ENCODE results near the gene DHX35. TPM values are rescaled to one million over a fixed set of nuclear protein-coding genes. Genes with fewer than 3 reads are reported as not detected.

DHX35 gene
- total RNA-seq, 1 experiment from 2014 or later, result 19.8 TPM

- in situ Hi-C loops (cut with HindIII; ENCODE audit: low sequenced_read_pairs), result no loop called here
- DNase-seq (ENCODE audit: low spot score), result no peak
Observed at GRCh38 chr20:39010496-39010895, 48.4 kb downstream of the DHX35 start.

DNA sequence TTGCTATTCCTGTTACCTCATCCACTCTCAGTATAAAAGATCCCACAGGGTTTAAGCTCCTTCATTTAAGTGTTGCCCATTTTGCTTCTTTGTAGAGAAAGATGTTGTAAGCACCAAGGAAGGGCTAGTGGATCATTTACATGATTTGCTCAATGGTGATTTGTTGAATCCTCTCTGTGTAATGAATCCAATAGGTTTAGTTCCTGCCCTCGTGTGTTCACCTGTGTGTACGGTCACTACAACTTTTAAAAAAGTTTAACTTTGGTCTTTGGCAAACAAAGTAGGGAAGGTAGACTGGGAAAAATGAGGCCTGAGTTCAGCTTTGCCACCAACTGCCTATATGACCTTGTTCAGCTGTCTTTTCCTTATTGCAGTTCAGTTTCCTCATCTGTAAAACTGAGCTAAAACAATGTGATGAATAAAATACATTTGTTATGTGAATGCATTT, 51.5 kb downstream of the DHX35 start:
- in situ Hi-C loops (cut with HindIII; ENCODE audit: low sequenced_read_pairs), result no loop called here
- DNase-seq (ENCODE audit: low spot score), result no peak

DNA sequence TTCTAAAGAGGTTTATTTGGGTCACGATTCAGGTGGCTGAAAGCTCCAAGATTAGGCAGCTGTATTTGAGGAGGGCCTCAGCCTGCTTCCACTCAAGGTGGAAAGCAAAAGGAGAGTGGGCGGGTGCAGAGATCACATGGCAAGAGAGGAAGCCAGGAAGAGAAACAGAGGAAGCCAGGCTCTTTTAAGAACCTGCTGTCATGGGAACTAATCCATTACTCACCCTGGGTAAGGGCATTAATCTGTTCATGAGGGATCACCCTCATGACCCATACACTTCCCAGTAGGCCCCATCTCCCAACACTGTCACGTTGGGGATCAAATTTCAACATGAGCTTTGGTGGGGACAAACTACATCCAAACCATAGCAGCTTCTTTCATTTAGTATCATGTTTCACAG, 53.9 kb downstream of the DHX35 start:
- DNase-seq (ENCODE audit: low spot score), result no peak
- in situ Hi-C loops (cut with HindIII; ENCODE audit: low sequenced_read_pairs), result no loop called here

GRCh38 chr20:39016506-39016905, 54.4 kb downstream of the DHX35 start:
- in situ Hi-C loops (cut with HindIII; ENCODE audit: low sequenced_read_pairs), result no loop called here
- DNase-seq (ENCODE audit: low spot score), result no peak

DNA sequence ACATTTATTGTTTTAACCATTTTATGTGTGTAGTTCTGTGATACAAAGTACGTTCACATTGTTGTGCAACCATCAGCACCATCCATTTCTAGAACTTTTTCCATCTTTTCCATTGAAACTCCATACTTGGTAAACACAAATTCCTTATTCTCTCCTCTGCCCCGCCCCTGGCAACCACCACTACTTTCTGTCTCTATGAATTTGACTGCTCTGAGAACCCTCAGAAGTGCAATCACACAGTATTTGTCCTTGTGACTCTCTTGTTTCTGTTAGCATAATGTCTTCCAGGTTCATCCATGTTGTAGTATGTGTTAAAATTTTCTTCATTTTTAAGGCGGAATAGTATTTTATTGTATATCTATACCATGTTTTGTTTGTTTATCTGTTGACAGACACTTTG, 56.9 kb downstream of the DHX35 start:
- in situ Hi-C loops (cut with HindIII; ENCODE audit: low sequenced_read_pairs), result no loop called here
- DNase-seq (ENCODE audit: low spot score), result no peak

GRCh38 chr20:39019805-39020325, 57.7 kb downstream of the DHX35 start:
- no peak for DNase-seq (ENCODE audit: low spot score)
- in situ Hi-C loops (cut with HindIII; ENCODE audit: low sequenced_read_pairs), result no loop called here

DNA sequence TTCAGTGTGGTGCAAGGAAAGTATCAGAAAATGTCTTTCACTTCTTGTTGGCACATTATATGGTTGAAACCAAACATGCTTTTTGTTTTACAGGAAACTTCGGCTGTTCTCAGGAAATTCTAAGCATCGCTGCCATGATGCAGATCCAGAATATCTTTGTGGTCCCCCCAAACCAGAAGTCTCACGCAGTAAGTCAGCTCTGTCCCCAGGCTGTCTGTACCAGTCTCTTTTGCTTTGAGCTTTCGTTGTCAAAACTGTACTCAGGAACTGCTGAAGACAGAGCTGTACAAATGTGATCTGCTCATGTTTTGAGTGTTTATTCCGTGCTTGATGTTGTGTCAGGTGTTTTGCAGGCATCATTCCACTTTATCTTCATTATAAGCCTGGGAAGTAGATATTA, 59.6 kb downstream of the DHX35 start:
- DNase-seq (ENCODE audit: low spot score), result no peak
- in situ Hi-C loops (cut with HindIII; ENCODE audit: low sequenced_read_pairs), result no loop called here

- no peak for DNase-seq (ENCODE audit: low spot score)
Observed at GRCh38 chr20:39025883-39026282, 63.7 kb downstream of the DHX35 start.

DNA sequence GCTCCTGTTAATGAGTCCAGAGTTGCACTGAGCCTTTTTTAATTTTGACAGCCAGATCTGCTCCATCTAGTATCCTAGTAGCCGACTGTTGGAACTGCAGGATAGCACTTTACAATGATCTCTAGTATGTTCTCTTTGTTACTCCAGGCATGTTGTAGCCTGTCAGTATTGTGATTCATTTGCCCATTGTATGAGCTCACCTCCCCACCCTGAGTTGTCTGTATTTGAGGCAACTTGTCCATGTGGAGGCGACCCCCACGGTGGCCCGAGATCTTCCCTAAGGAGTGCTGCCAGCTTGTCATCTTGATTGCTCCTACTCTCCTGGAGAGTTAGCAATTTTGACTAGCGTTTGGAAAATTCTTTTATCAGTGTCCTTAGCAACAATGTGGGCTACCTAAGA, 67.2 kb downstream of the DHX35 start:
- no peak for DNase-seq (ENCODE audit: low spot score)
- in situ Hi-C loops (cut with HindIII; ENCODE audit: low sequenced_read_pairs), result no loop called here

More at GRCh38 chr20:39025883-39026282, 63.7 kb downstream of the DHX35 start:
- in situ Hi-C loops (cut with HindIII; ENCODE audit: low sequenced_read_pairs), result no loop called here

DNA sequence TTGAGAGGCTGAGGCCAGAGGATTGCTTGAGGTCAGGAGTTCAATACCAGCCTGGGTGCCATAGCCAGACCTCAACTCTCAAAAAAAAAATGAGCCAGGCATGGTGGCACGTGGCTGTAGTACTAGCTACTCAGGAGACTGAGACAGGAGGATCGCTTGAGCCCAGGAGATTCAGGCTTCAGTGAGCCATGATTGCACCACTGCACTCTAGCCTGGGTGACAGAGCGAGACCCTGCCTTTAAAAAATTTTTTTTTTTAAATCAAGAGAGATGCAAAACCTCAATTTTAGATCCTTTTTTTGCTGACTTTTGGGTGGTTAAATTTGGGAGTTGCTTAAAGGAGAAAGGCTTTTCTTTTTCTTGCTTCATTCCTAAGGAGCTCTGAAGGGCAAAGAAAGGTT, 70.9 kb downstream of the DHX35 start:
- in situ Hi-C loops (cut with HindIII; ENCODE audit: low sequenced_read_pairs), result no loop called here

DNA sequence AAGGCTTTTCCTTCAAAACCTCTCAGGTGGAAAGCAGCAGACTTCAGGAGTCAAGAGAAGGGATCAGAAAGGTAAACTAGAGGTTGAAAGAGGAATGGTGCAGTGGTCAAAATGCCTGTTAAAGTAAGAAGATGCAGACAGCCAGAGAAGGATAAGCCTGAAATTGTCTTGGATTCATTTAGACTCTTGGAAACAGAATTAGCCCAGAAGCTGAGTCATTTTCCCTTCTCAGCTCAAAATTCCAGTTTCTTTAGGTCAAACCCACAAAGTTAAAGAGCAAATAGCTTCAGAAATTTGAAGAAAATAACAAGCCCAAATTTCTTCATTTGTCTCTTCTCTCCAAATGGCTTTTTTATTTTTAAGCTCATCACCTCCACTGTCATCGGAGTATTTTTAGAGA, 73.9 kb downstream of the DHX35 start:
- DNase-seq (ENCODE audit: low spot score), result no peak
- in situ Hi-C loops (cut with HindIII; ENCODE audit: low sequenced_read_pairs), result no loop called here

More for the DNA sequence above, 70.9 kb downstream of the DHX35 start:
- DNase-seq (ENCODE audit: low spot score), result no peak

GRCh38 chr20:39036851-39037250, 74.7 kb downstream of the DHX35 start:
- DNase-seq (ENCODE audit: low spot score), result no peak
- in situ Hi-C loops (cut with HindIII; ENCODE audit: low sequenced_read_pairs), result no loop called here

GRCh38 chr20:39038047-39038446, 75.9 kb downstream of the DHX35 start:
- in situ Hi-C loops (cut with HindIII; ENCODE audit: low sequenced_read_pairs), result no loop called here
- DNase-seq (ENCODE audit: low spot score), result no peak

GRCh38 chr20:39038495-39038894, 76.4 kb downstream of the DHX35 start:
- DNase-seq (ENCODE audit: low spot score), result no peak
- in situ Hi-C loops (cut with HindIII; ENCODE audit: low sequenced_read_pairs), result no loop called here

- DNase-seq (ENCODE audit: low spot score), result no peak
- in situ Hi-C loops (cut with HindIII; ENCODE audit: low sequenced_read_pairs), result no loop called here
Observed at GRCh38 chr20:39039261-39039660, 77.1 kb downstream of the DHX35 start.

DNA sequence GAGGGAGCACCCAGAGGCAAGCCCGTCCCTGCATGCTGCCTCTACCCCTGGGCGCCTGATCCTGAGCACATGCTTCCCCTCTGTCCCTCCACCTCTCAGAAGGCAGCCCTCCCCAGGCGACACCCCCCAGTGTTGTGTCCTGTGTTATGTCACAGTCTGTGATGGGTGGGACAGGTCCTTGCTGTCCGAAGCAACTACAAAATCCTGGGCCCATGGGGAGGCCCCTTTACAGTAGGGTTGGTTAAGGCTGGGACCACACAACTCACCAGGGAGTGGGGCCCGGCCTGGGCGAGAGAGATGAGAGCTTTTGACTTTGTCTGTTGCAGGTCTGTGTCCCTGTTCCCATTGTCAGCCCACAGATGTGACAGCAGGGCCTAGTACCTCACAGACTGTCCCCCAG, 78.0 kb downstream of the DHX35 start:
- in situ Hi-C loops (cut with HindIII; ENCODE audit: low sequenced_read_pairs), result no loop called here
- DNase-seq (ENCODE audit: low spot score), result no peak

- no peak for DNase-seq (ENCODE audit: low spot score)
- in situ Hi-C loops (cut with HindIII; ENCODE audit: low sequenced_read_pairs), result no loop called here
Observed at GRCh38 chr20:39041067-39041466, 78.9 kb downstream of the DHX35 start.

DNA sequence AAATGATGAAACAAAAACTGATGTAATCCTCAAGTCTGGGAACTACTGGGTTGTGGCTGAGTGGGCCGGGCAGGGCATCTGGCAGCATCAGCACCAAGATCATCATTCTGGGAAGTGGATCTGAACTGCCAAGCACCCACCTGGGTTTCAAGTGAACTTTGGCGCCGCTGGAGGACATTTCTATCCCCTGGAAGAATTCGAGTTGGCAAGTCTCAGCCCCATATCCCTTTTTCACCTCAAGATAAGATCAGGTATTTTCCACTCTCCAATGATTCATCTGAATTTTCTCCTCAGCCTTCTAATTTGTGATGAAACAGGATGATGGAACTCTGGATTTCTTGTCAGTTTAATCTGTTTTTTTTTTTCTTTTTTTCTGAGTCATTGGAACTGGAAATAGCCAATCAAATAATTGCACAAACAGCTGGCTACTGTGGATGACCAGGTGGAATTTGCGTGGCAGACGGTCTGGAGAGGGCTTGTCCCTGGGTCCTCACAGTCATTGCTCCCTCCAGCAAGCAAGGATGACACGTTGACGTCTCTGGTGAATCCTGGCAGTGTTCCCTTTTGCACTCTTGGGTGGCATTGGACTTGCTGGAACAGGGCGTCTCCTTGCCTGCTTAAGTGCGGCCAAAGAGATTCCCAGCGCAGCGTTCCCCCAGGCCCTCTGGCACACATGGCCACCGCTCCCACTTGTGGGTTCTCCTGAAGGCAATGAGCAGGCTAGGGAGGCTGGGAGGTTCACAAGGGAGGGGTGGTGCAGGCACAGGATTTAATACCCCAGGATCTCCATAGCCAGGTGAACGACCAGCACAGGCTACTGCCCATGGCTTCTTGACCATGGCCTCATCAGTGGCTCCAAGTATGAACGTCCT, 80.4 kb downstream of the DHX35 start:
- no peak for DNase-seq (ENCODE audit: low spot score)
- in situ Hi-C loops (cut with HindIII; ENCODE audit: low sequenced_read_pairs), result no loop called here

- in situ Hi-C loops (cut with HindIII; ENCODE audit: low sequenced_read_pairs), result no loop called here
- DNase-seq (ENCODE audit: low spot score), result no peak
Observed at GRCh38 chr20:39044501-39044900, 82.4 kb downstream of the DHX35 start.

DNA sequence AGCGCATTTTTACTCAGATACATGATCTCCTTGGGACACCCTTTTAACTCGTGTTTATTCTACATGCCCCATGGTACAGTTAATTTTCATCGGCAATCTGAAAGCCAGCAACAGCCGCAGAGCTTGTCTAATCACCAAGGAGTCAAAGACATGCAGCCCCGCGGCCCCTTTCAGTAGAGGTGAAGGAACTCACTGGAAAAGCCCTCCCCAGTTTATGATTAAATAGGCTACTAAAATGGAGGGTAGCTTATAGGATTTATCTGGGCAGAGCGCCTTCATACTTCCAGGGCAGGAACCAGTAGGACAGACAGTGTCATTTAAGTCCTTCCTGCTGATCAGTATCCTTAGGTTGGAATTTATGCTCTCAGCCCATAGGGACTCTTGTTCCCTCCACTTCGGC, 83.5 kb downstream of the DHX35 start:
- in situ Hi-C loops (cut with HindIII; ENCODE audit: low sequenced_read_pairs), result no loop called here
- no peak for DNase-seq (ENCODE audit: low spot score)

GRCh38 chr20:39047417-39047985, 85.4 kb downstream of the DHX35 start:
- in situ Hi-C loops (cut with HindIII; ENCODE audit: low sequenced_read_pairs), result no loop called here
- DNase-seq (ENCODE audit: low spot score), result no peak

Measured in G401 (cell line).